Neural progenitor cell (in vitro differentiated cells): ENCODE data around the gene C11orf42. TPM values are rescaled to one million over a fixed set of nuclear protein-coding genes. Genes with fewer than 3 reads are reported as not detected.

ENCODE experiments used
- DNase-seq: peaks from one replicate; pipeline ENCODE4 v3.0.0-alpha.2; 2016; ENCODE audit warnings: low spot score
- H2AFZ ChIP-seq: fragments of 200-600 bp; sonication (generic); replicated peaks from 2 replicates; pipeline ENCODE4 v1.6.1; 2016; ENCODE audit warnings: antibody characterized with exemption
- H3F3A ChIP-seq: fragments of 200-600 bp; sonication (generic); 2 replicates; pipeline ENCODE4 v1.6.1; 2016; ENCODE audit warnings: antibody characterized with exemption, low read depth
- H3K27ac ChIP-seq: fragments of 200-600 bp; sonication (generic); 2 replicates; pipeline ENCODE4 v1.5.1; 2016; ENCODE audit warnings: mild to moderate bottlenecking
- H3K27me3 ChIP-seq: fragments of 200-600 bp; sonication (generic); 2 replicates; pipeline ENCODE4 v1.6.1; 2016; ENCODE audit warnings: mild to moderate bottlenecking, moderate library complexity
- H3K36me3 ChIP-seq: fragments of 200-600 bp; sonication (generic); 2 replicates; pipeline ENCODE4 v1.5.1; 2016
- H3K4me1 ChIP-seq: fragments of 200-600 bp; sonication (generic); 2 replicates; pipeline ENCODE4 v1.6.1; 2016; ENCODE audit warnings: mixed run types
- H3K4me2 ChIP-seq: fragments of 200-600 bp; sonication (generic); 2 replicates; pipeline ENCODE4 v1.6.1; 2016
- H3K4me3 ChIP-seq: fragments of 200-600 bp; sonication (generic); 2 replicates; pipeline ENCODE4 v1.5.1; 2016
- H3K79me2 ChIP-seq: fragments of 200-600 bp; sonication (generic); 2 replicates; pipeline ENCODE4 v1.6.1; 2016; ENCODE audit warnings: low read depth
- H3K9ac ChIP-seq: fragments of 200-600 bp; sonication (generic); 2 replicates; pipeline ENCODE4 v1.6.1; 2016
- H3K9me3 ChIP-seq: fragments of 200-600 bp; sonication (generic); 2 replicates; pipeline ENCODE4 v1.5.1; 2016; ENCODE audit warnings: low read depth
- H4K20me1 ChIP-seq: fragments of 200-600 bp; sonication (generic); 2 replicates; pipeline ENCODE4 v1.6.1; 2016; ENCODE audit warnings: low read depth
- H3K27ac Mint-ChIP-seq: 3 replicates; pipeline ENCODE4 v1.8.0; 2021; ENCODE audit warnings: mixed read lengths
- H3K27me3 Mint-ChIP-seq: 2 replicates; pipeline ENCODE4 v1.8.0; 2022; ENCODE audit warnings: low read depth, mild to moderate bottlenecking, inconsistent platforms, moderate library complexity, mixed read lengths; ENCODE audit not compliant: insufficient read depth
- H3K36me3 Mint-ChIP-seq: 3 replicates; pipeline ENCODE4 v1.8.0; 2021; ENCODE audit warnings: mixed read lengths
- H3K4me1 Mint-ChIP-seq: 3 replicates; pipeline ENCODE4 v1.8.0; 2021; ENCODE audit warnings: mixed read lengths
- H3K4me3 Mint-ChIP-seq: 3 replicates; pipeline ENCODE4 v1.8.0; 2021; ENCODE audit warnings: mild to moderate bottlenecking, moderate library complexity, mixed read lengths
- H3K9me3 Mint-ChIP-seq: 3 replicates; pipeline ENCODE4 v1.8.0; 2020; ENCODE audit warnings: mixed read lengths
- EZH2 ChIP-seq: fragments of 200-600 bp; sonication (generic); IDR thresholded peaks from 2 replicates; pipeline ENCODE4 v1.6.1; 2017; ENCODE audit warnings: antibody characterized with exemption, mild to moderate bottlenecking, moderate library complexity
- EZH2phosphoT487 ChIP-seq: fragments of 200-600 bp; sonication (generic); IDR thresholded peaks from 2 replicates; pipeline ENCODE4 v1.6.1; 2017; ENCODE audit warnings: antibody characterized with exemption
- total RNA-seq: library from RNA; depleted of rRNA; stranded (reverse); fragments of >200 nt; gene quantifications from 2 replicates; pipeline ENCODE4 v1.2.3, GENCODE V29; 2015; ENCODE audit warnings: low replicate concordance
- TF ChIP-seq, protein P1 (sequence below): fragments of 200-600 bp; sonication (generic); IDR thresholded peaks from 2 replicates; pipeline ENCODE4 v1.5.1; 2017; ENCODE audit warnings: antibody characterized with exemption, mild to moderate bottlenecking

C11orf42 gene, protein sequence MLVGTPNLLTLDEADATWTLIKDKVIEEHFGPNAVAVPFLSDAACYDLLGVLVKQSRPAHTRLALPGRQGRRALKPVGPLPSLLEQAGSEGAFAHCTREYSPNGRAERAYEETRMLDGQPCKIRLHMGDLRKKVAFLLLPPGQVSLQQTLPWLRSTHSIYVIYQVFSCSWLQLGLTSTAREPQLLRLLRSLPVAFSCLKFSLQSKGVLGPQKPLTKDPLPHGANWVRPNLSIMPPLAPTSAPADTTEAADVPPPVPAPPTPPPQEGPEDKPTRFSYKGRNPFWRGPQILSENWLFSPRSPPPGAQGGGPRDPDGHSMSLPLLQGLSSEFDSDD
- total RNA-seq: not detected in 2 replicates

DNA sequence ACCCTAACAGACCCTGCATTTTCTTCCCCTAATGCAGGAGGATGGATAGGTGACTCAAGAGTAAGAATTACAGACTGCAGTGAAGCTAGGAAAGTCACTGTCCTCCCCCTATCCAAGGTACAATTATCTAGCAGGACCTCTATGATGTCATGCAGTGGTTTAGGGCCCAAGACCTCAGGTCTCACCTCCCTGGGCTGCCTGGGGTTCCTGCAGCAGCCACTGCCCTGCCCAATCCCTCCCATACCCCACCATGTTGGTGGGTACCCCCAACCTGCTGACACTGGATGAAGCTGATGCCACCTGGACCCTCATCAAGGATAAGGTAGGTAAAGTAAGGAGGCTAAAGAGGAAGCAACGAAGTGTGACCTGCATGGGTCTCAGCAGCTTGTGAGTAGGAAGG lies at the start of gene C11orf42:
Gene C11orf42, plus strand, starts transcription at position 192 of the 400 bp plus-strand sequence. Its CDS starts 59 bp downstream, at position 251.
- no peak within 1 kb of the TSS for H2AFZ ChIP-seq
- no peak within 1 kb of the TSS for H3K27ac ChIP-seq
- H3K79me2 ChIP-seq: no peaks in the 10 kb centered on the region
- TF ChIP-seq, protein P1, sequence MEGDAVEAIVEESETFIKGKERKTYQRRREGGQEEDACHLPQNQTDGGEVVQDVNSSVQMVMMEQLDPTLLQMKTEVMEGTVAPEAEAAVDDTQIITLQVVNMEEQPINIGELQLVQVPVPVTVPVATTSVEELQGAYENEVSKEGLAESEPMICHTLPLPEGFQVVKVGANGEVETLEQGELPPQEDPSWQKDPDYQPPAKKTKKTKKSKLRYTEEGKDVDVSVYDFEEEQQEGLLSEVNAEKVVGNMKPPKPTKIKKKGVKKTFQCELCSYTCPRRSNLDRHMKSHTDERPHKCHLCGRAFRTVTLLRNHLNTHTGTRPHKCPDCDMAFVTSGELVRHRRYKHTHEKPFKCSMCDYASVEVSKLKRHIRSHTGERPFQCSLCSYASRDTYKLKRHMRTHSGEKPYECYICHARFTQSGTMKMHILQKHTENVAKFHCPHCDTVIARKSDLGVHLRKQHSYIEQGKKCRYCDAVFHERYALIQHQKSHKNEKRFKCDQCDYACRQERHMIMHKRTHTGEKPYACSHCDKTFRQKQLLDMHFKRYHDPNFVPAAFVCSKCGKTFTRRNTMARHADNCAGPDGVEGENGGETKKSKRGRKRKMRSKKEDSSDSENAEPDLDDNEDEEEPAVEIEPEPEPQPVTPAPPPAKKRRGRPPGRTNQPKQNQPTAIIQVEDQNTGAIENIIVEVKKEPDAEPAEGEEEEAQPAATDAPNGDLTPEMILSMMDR: no peak
- TF ChIP-seq EZH2 (no peak), EZH2phosphoT487 (no peak)
- H3K4me3 ChIP-seq: no peak within 1 kb of the TSS
- H3K4me1 ChIP-seq: no peaks in the 10 kb centered on the region
- no peak within 1 kb of the TSS for H3K4me3 Mint-ChIP-seq
- no peaks in the 10 kb centered on the region for H3K9me3 ChIP-seq
- no peak within 1 kb of the TSS for H3K9ac ChIP-seq
- H4K20me1 ChIP-seq: no peaks in the 10 kb centered on the region
- H3F3A ChIP-seq: no peaks in the 10 kb centered on the region
- H3K4me1 Mint-ChIP-seq: no peaks in the 10 kb centered on the region
- H3K9me3 Mint-ChIP-seq: no peaks in the 10 kb centered on the region
- no peaks in the 10 kb centered on the region for H3K27me3 ChIP-seq
- H3K36me3 Mint-ChIP-seq: peaks cover 9% of the 10 kb centered on the region
- no peaks in the 10 kb centered on the region for H3K36me3 ChIP-seq
- no peak within 1 kb of the TSS for H3K4me2 ChIP-seq
- no peak for DNase-seq
- H3K27ac Mint-ChIP-seq: no peak within 1 kb of the TSS
- no peaks in the 10 kb centered on the region for H3K27me3 Mint-ChIP-seq

DNA sequence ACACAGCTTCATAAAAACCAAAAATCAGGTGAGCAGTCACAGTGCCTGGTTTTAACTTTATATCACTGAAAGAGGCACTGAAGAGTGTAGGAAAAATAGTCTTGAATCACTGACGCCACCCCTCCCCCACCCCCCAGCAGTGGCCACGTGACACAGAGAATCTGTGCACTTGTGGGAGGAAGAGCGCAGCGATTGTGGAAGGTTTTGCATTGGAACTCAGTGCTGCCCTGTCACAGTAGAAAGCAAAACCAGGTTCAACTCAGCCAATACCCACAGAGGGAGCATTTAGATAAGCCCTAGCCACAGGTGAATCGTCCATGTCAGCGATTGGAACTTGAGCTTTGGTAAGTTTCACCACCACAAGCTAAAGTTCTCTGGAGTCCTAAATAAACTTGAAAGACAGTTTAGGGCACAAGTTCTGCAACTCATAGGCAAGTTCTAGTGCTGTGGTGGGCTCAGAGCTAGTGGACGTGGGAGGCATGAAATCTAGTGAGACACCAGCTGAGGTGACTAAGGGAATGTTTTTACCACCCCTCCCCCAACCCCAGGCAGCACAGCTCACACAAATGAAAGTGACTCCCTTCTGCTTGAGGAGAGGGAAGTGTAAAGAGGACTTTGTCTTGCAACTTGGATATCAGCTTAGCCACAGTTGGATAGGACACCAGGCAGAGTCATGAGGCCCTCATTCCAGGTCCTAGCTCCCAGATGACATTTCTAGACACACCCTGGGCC lies 48.6 kb upstream of the C11orf42 start:
- Mint-ChIP-seq H3K27me3 (no peaks in the 10 kb centered on the region), H3K9me3 (no peaks in the 10 kb centered on the region), H3K27ac (no peak overlapping the region), H3K36me3 (no peaks in the 10 kb centered on the region), H3K4me3 (no peak overlapping the region), H3K4me1 (peaks cover 4% of the 10 kb centered on the region)
- Histone ChIP-seq H3K79me2 (no peaks in the 10 kb centered on the region), H3K36me3 (no peaks in the 10 kb centered on the region), H2AFZ (no peak overlapping the region), H3K9ac (no peak overlapping the region), H3F3A (no peaks in the 10 kb centered on the region), H3K27me3 (no peaks in the 10 kb centered on the region), H3K27ac (no peak overlapping the region), H3K4me3 (no peak overlapping the region), H3K9me3 (no peaks in the 10 kb centered on the region), H4K20me1 (no peaks in the 10 kb centered on the region), H3K4me2 (no peak overlapping the region), H3K4me1 (no peaks in the 10 kb centered on the region)
- DNase-seq: no peak
- TF ChIP-seq EZH2phosphoT487 (no peak), EZH2 (no peak)

DNA sequence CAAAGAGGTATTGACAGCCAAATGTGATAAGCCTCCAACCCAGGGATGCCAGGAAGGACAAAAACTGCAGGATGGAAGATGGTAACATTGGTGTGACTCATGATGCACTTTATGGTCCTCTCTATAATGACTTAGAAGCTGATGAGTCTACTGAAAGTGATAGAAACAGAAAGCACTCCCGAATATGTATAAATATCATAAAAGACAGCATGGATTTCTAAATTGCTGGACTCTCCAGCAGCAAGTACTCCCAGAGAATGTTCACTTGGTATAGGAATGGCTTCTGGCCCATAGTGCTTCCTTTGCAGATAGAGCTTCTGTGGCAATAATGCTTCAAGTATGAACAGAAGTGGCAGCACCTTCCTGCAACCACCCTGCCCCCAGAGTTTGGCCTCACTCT lies 35.1 kb upstream of the C11orf42 start, which contains the start of gene OR52B2:
Gene OR52B2, minus strand, starts transcription at position 101 of the 400 bp plus-strand sequence. Its CDS starts 0 bp downstream, at position 101.
- Histone ChIP-seq H3K27me3 (no peaks in the 10 kb centered on the region), H3K27ac (no peak within 1 kb of the TSS), H3K79me2 (no peaks in the 10 kb centered on the region), H3K9ac (no peak within 1 kb of the TSS), H3K9me3 (no peaks in the 10 kb centered on the region), H3K36me3 (no peaks in the 10 kb centered on the region), H3K4me3 (no peak within 1 kb of the TSS), H4K20me1 (no peaks in the 10 kb centered on the region), H2AFZ (no peak within 1 kb of the TSS), H3F3A (no peaks in the 10 kb centered on the region), H3K4me2 (no peak within 1 kb of the TSS), H3K4me1 (no peaks in the 10 kb centered on the region)
- H3K9me3 Mint-ChIP-seq: peaks cover 3% of the 10 kb centered on the region
- no peaks in the 10 kb centered on the region for H3K4me1 Mint-ChIP-seq
- TF ChIP-seq, protein P1: no peak
- TF ChIP-seq EZH2phosphoT487 (no peak), EZH2 (no peak)
- H3K27ac Mint-ChIP-seq: no peak within 1 kb of the TSS
- no peaks in the 10 kb centered on the region for H3K36me3 Mint-ChIP-seq
- no peaks in the 10 kb centered on the region for H3K27me3 Mint-ChIP-seq
- H3K4me3 Mint-ChIP-seq: no peak within 1 kb of the TSS
- no peak for DNase-seq
